HEK293T (cell line): Measurements from ENCODE around the gene MAP2K3.
"Not testable (repeated sequence)": the region's sequence is repeated elsewhere in the genome, so short reads cannot be mapped to it uniquely, and the experiment has no call there.

Experiments
- FOXA1 ChIP-seq: fragments of 450-650 bp; IDR thresholded peaks from 2 replicates; pipeline ENCODE4 v1.6.1; 2016; ENCODE audit warnings: mild to moderate bottlenecking
- ZNF384 ChIP-seq: fragments of 450-650 bp; IDR thresholded peaks from 2 replicates; pipeline ENCODE4 v1.6.1; 2016

DNA sequence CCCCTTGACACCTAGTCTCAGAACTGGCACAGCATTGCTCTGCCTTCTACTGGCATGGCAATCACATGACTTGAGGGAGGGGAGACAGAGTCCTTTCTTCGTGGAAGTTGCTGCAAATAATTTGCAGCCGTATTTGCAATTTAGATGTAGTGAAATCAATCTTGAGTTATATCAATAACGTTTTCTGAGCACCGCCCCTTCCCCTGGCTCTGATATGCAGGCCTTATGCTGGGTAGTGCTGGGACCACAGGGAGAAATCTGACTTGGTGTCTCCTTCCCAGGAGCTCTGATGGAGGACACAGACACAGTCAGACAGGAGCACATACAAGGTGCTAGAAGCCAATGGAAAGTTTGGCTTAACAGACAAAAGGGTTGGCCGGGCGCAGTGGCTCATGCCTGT lies 55.9 kb downstream of the MAP2K3 start:
- TF ChIP-seq FOXA1, ZNF384: not testable (repeated sequence)
